ENCODE data around the gene TRPV2. TPM values are rescaled to one million over a fixed set of nuclear protein-coding genes. Genes with fewer than 3 reads are reported as not detected.

The TRPV2 gene
- total and polyA plus RNA-seq, 10 of the 15 experiments (the other 5 are each of a cell fraction or from before 2014, with no cell fraction given), result 8.9 to 94.4 (median 54.1) TPM

- DNase-seq (ENCODE audit: low read depth, low spot score), result no peak
- RAD21 ChIA-PET (ENCODE audit: unreplicated experiment), result no interaction called here
- TF ChIP-seq KDM1A (IDR thresholded peaks at IDR 0.05; ENCODE audit: borderline replicate concordance) (no peak), NFIC (IDR thresholded peaks at IDR 0.05; ENCODE audit: low read depth, low read length) (no peak), BACH1 (IDR thresholded peaks at IDR 0.05; ENCODE audit: borderline replicate concordance) (no peak), EP300 (IDR thresholded peaks at IDR 0.05; ENCODE audit: borderline replicate concordance in 1 of 2, control insufficient read depth in 1 of 2, low read depth in 2 of 2, low read length in 2 of 2) (no peak), HDAC2 (IDR thresholded peaks at IDR 0.05) (no peak), ATF2 (IDR thresholded peaks at IDR 0.05; ENCODE audit: low read length) (no peak), NBN (IDR thresholded peaks at IDR 0.05) (no peak), ZBTB40 (IDR thresholded peaks at IDR 0.05; ENCODE audit: borderline replicate concordance) (no peak), BCLAF1 (IDR thresholded peaks at IDR 0.05) (no peak), E2F4 (IDR thresholded peaks at IDR 0.05; ENCODE audit: low read depth, low read length) (no peak), ZSCAN29 (IDR thresholded peaks at IDR 0.05) (no peak), CBX5 (IDR thresholded peaks at IDR 0.05; ENCODE audit: low read depth) (no peak), MLLT1 (IDR thresholded peaks at IDR 0.05) (no peak)
Observed at GRCh38 chr17:16449121-16449570, 33.8 kb downstream of the TRPV2 start.

More at GRCh38 chr17:16449121-16449570, 33.8 kb downstream of the TRPV2 start:
- Histone ChIP-seq H4K20me1 (ENCODE audit: control insufficient read depth, insufficient read depth) (no peaks in the 10 kb centered on the region; the same call in 1 of the 2 replicates), H3K4me3 (no peak overlapping the region), H2AFZ (ENCODE audit: control insufficient read depth, low read depth, low read length) (no peak overlapping the region), H3K27ac (ENCODE audit: control insufficient read depth, insufficient read depth) (no peak overlapping the region), H3K9ac (ENCODE audit: control insufficient read depth, insufficient read depth, low read length) (no peak overlapping the region), H3K27me3 (replicated peaks in 1 of 2; ENCODE audit: control insufficient read depth in 2 of 2, insufficient read depth in 2 of 2, low read length in 1 of 2) (no peaks in the 10 kb centered on the region), H3K79me2 (ENCODE audit: control insufficient read depth, insufficient read depth, low read length) (peaks cover 2% of the 10 kb centered on the region; the same call in 1 of the 2 replicates), H3K4me2 (ENCODE audit: control insufficient read depth, insufficient read depth) (no peak overlapping the region), H3K9me3 (replicated peaks; ENCODE audit: control insufficient read depth, insufficient read depth, low read length) (no peaks in the 10 kb centered on the region), H3K36me3 (ENCODE audit: control insufficient read depth in 2 of 2, insufficient read depth in 2 of 2, low read length in 1 of 2) (peaks cover 15% of the 10 kb centered on the region in 2 experiments), H3K4me1 (ENCODE audit: control insufficient read depth, insufficient read depth, low read length) (peaks cover 4% of the 10 kb centered on the region; the same call in 1 of the 2 replicates)
- in situ Hi-C loops (cut with MboI) (loop anchor here (5.0 kb wide), 1 partner anchor 52 kb away; no protein-coding TSS in a partner anchor), intact Hi-C loops (cut with micrococcal nuclease; ENCODE audit: unreplicated experiment) (no loop called here)
- ChIA-PET SMC1A (ENCODE audit: uncharacterized antibody, unreplicated experiment) (interaction anchor here (0.8 kb wide), 1 partner anchor 72 kb away, joined by 3 read pairs; no protein-coding TSS in a partner anchor), POLR2A (no interaction called here), CTCF (interaction anchor here (1.6 to 6.5 kb wide), 2 partner anchors 72 to 86 kb away, joined by 4 to 81 read pairs; no protein-coding TSS in a partner anchor)
- no peak for FAIRE-seq
- ATAC-seq, result peak; percentile 8; the same call in 1 of the 3 replicates
- BruUV-seq (replicated peaks), result no TSS peak
- 85% methylated on average over 11 of the region's 11 CpGs for WGBS (ENCODE audit: insufficient coverage, insufficient replicate concordance, low lambda C conversion rate, missing lambda C conversion rate)

Measured in GM12878 (cell line).